CD4-positive, alpha-beta memory T cell (primary cell): ENCODE results near the gene ELMO1. TPM values are rescaled to one million over a fixed set of nuclear protein-coding genes. Genes with fewer than 3 reads are reported as not detected.
A peak's percentile ranks its signal among the peaks of the same experiment; 100 is the strongest.

ENCODE experiments used
- CTCF ChIA-PET: fragments of 350-600 bp; sonication (Branson Sonifier 250); formaldehyde crosslinking; loops from one replicate; lab custom pipeline; 2021; ENCODE audit warnings: inconsistent platforms; ENCODE audit not compliant: partially characterized antibody; lab: Charles Lee
- POLR2A ChIA-PET: fragments of 350-600 bp; sonication (Branson Sonifier 250); formaldehyde crosslinking; loops from one replicate; lab custom pipeline; 2021; ENCODE audit not compliant: partially characterized antibody; lab: Charles Lee
- DNase-seq, 5 donors: peaks; one replicate each; pipeline versions ENCODE4 v3.0.0 to v3.0.0-alpha.2; 2020 to 2022; ENCODE audit warnings: mixed read lengths in 1 of 5
- H3K27ac ChIP-seq: one replicate; pipeline ENCODE4 v1.7.0; 2013; ENCODE audit warnings: low read depth, low read length
- H3K27me3 ChIP-seq: 2 replicates; pipeline ENCODE4 v1.7.0; 2013; ENCODE audit warnings: mild to moderate bottlenecking, low read length, moderate library complexity; ENCODE audit not compliant: insufficient read depth
- H3K36me3 ChIP-seq: 2 replicates; pipeline ENCODE4 v1.7.0; 2013; ENCODE audit warnings: mild to moderate bottlenecking, low read length, moderate library complexity; ENCODE audit not compliant: insufficient read depth
- H3K4me1 ChIP-seq: 2 replicates; pipeline ENCODE4 v1.7.0; 2013; ENCODE audit warnings: mild to moderate bottlenecking, low read length, moderate library complexity; ENCODE audit not compliant: insufficient read depth
- H3K4me3 ChIP-seq, 2 donors: one replicate each; pipeline ENCODE4 v1.7.0; 2013; ENCODE audit warnings: low read length in 2 of 2, mild to moderate bottlenecking in 1 of 2
- H3K9me3 ChIP-seq, 2 donors: one replicate each; pipeline ENCODE4 v1.7.0; 2013; ENCODE audit warnings: low read length in 2 of 2, control low read depth in 1 of 2; ENCODE audit not compliant: control insufficient read depth in 1 of 2
- H3K27ac Mint-ChIP-seq, 7 donors: one replicate each; pipeline ENCODE4 v1.8.0; 2020 to 2021; ENCODE audit warnings: mixed read lengths in 7 of 7, mild to moderate bottlenecking in 6 of 7, inconsistent platforms in 3 of 7, moderate library complexity in 3 of 7
- H3K27me3 Mint-ChIP-seq, 2 donors: one replicate each; pipeline ENCODE4 v1.8.0; 2020 to 2021; ENCODE audit warnings: mixed read lengths in 2 of 2
- H3K36me3 Mint-ChIP-seq, 2 donors: one replicate each; pipeline ENCODE4 v1.8.0; 2020 to 2021; ENCODE audit warnings: mixed read lengths in 2 of 2, inconsistent platforms in 1 of 2, mild to moderate bottlenecking in 1 of 2
- H3K4me1 Mint-ChIP-seq, 4 donors: one replicate each; pipeline ENCODE4 v1.8.0; 2020 to 2021; ENCODE audit warnings: mixed read lengths in 4 of 4, mild to moderate bottlenecking in 1 of 4
- H3K4me3 Mint-ChIP-seq, 8 donors: one replicate each; pipeline ENCODE4 v1.8.0; 2020 to 2021; ENCODE audit warnings: mixed read lengths in 8 of 8, mild to moderate bottlenecking in 7 of 8, moderate library complexity in 6 of 8, inconsistent platforms in 3 of 8
- H3K9me3 Mint-ChIP-seq, 8 donors: one replicate each; pipeline ENCODE4 v1.8.0; 2020 to 2021; ENCODE audit warnings: mixed read lengths in 8 of 8, mild to moderate bottlenecking in 5 of 8, inconsistent platforms in 3 of 8, moderate library complexity in 1 of 8
- intact Hi-C: fragments of 100-400 bp; cut with micrococcal nuclease; formaldehyde crosslinking; loops from one replicate; pipeline ENCODE4 v1.15.1; 2023
- polyA plus RNA-seq, 2 donors: library from polyadenylated mRNA; unstranded; fragments of 300-500 nt; fragmentation: Illumina TruSeq; gene quantifications; one replicate each; pipeline ENCODE4 v1.2.3, GENCODE V29; 2021
- total RNA-seq, 2 experiments: library from RNA; stranded (reverse); gene quantifications; one replicate each; pipeline ENCODE4 v1.2.3, GENCODE V29; 2021

The ELMO1 gene
- total and polyA plus RNA-seq, 4 experiments from 2014 or later = 45.1 to 131 (median 111) TPM

DNA sequence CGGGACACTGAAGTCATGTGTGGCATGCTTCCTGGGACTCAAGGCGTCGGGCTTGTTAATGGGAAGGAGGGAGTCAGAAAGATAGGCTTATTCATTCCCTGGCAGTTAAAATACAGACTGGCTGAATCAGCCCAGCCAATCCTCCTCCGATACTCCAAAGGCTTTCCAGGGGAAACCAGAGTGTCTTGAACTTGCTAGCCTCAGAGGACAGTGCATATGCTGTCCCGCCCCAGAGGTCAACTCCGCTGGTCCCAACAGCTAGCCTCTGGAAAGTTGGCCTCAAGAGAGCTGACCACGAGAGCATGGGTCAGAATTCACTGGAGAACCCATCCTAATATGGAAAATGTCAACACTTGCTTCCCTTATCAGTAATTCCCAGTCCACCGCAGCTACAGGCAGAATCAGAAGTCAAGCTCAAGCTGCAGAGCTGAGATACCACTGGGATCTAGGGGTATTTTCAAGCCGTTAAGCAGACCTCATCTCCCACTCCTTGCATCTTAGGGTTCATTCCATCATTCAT, 43.0 kb downstream of the ELMO1 start:
- H3K36me3 Mint-ChIP-seq = peaks cover 11 to 29% of the 10 kb centered on the region in 2 donors
- no peak for DNase-seq
- Histone ChIP-seq H3K27ac (no peak overlapping the region), H3K4me1 (peaks cover 27% of the 10 kb centered on the region), H3K4me3 (no peak overlapping the region), H3K36me3 (no peaks in the 10 kb centered on the region), H3K27me3 (no peaks in the 10 kb centered on the region), H3K9me3 (no peaks in the 10 kb centered on the region)
- peaks cover 34 to 73% (median 41%) of the 10 kb centered on the region in 4 donors for H3K4me1 Mint-ChIP-seq
- POLR2A ChIA-PET = interaction anchor here (1.4 kb wide), 1 partner anchor 12 kb away, joined by 4 read pairs; no protein-coding TSS in a partner anchor
- H3K9me3 Mint-ChIP-seq = peaks cover 0 to 2% (median 0%) of the 10 kb centered on the region in 8 donors
- CTCF ChIA-PET = no interaction called here
- H3K4me3 Mint-ChIP-seq = no peak overlapping the region
- intact Hi-C loops = no loop called here
- no peaks in the 10 kb centered on the region for H3K27me3 Mint-ChIP-seq
- H3K27ac Mint-ChIP-seq = peak overlapping the region in 1 of 7 donors; percentile 26

DNA sequence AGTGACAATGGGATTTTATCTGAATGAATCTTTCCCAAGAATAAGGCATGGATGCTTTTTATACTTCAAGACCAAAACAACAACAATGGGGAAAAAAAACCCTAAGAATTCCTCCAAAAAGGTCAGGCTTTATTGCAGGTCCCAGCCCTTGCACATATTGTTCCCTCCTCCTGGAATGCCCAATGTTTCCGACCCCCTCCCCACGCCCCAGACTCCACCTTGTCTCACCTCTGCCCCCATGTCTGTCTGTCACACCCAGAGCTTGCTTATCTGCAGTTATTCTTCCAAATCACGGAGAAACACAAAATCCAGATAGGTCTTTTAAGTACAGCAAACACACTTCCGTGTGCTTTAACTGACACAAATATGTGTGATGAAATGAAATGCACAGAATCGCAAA, 43.5 kb downstream of the ELMO1 start:
- Mint-ChIP-seq H3K4me3 (no peak overlapping the region), H3K27me3 (no peaks in the 10 kb centered on the region), H3K36me3 (peaks cover 11 to 29% of the 10 kb centered on the region in 2 donors), H3K27ac (no peak overlapping the region), H3K9me3 (peaks cover 0 to 3% (median 0%) of the 10 kb centered on the region in 8 donors), H3K4me1 (peaks cover 29 to 72% (median 39%) of the 10 kb centered on the region in 4 donors)
- Histone ChIP-seq H3K4me1 (peaks cover 22% of the 10 kb centered on the region), H3K36me3 (no peaks in the 10 kb centered on the region), H3K4me3 (no peak overlapping the region), H3K9me3 (no peaks in the 10 kb centered on the region), H3K27me3 (no peaks in the 10 kb centered on the region), H3K27ac (no peak overlapping the region)
- intact Hi-C loops = no loop called here
- DNase-seq = no peak
- ChIA-PET POLR2A (interaction anchor here (1.4 kb wide), 1 partner anchor 13 kb away, joined by 4 read pairs; no protein-coding TSS in a partner anchor), CTCF (no interaction called here)

DNA sequence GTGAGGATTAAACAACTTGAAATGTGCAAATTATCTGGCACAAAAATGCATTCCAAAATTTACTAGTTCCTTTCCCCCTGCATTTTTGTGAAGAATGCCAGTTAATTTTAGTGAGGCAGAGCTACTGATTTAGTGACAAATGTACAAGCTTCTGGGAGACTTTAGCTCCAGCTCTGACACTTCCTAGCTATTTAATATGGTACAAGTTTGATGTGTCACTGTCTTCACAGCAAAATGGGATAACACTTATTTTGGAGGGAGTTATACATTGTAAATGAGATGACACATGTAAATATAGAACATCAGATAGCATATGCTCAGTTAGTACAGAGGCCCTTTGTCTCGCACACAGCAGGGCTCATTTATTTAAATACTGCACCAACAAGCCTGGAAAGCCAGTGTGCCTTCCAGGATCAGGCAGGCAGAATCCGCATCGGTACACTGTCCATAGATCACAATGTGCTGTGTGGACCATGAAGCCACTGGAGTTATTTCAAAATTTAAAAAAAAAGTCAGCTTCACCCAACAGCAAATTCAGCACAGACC, 48.7 kb downstream of the ELMO1 start:
- Histone ChIP-seq H3K27me3 (no peaks in the 10 kb centered on the region), H3K4me1 (peaks cover 17% of the 10 kb centered on the region), H3K36me3 (no peaks in the 10 kb centered on the region), H3K9me3 (no peaks in the 10 kb centered on the region), H3K27ac (no peak overlapping the region), H3K4me3 (no peak overlapping the region)
- no peak for DNase-seq
- CTCF ChIA-PET = interaction anchor here (0.9 kb wide), 1 partner anchor 9 kb away, joined by 3 read pairs; no protein-coding TSS in a partner anchor
- H3K36me3 Mint-ChIP-seq = peaks cover 12 to 24% of the 10 kb centered on the region in 2 donors
- no peak overlapping the region for H3K4me3 Mint-ChIP-seq
- H3K27me3 Mint-ChIP-seq = no peaks in the 10 kb centered on the region
- intact Hi-C loops = no loop called here
- H3K9me3 Mint-ChIP-seq = peaks cover 0 to 3% (median 0%) of the 10 kb centered on the region in 8 donors
- POLR2A ChIA-PET = no interaction called here
- H3K4me1 Mint-ChIP-seq = peaks cover 36 to 74% (median 46%) of the 10 kb centered on the region in 4 donors
- no peak overlapping the region for H3K27ac Mint-ChIP-seq

DNA sequence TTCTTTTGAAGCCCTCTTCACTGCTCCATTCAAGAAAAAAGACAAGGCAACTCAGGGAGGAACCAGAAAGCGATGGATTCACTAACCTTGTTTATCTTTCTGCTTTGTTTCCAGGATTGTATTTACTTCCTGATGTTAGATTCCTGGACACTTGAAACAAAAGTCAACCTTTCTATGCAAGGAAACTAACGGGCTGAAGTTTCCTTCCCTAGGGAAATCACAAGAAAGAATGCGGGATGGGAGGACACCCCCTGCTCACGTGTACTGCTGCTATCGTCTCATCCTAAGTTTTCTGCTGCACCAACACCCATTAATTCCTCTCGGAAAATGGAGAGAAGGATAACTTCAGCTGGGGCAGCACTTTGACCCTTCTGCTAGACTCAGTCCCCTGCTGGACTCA, 50.3 kb downstream of the ELMO1 start:
- CTCF ChIA-PET = no interaction called here
- Histone ChIP-seq H3K27me3 (no peaks in the 10 kb centered on the region), H3K27ac (no peak overlapping the region), H3K9me3 (no peaks in the 10 kb centered on the region), H3K36me3 (no peaks in the 10 kb centered on the region), H3K4me1 (peaks cover 20% of the 10 kb centered on the region), H3K4me3 (no peak overlapping the region)
- intact Hi-C loops = no loop called here
- H3K36me3 Mint-ChIP-seq = peaks cover 12 to 28% of the 10 kb centered on the region in 2 donors
- POLR2A ChIA-PET = interaction anchor here (1.0 kb wide), 1 partner anchor 11 kb away, joined by 3 read pairs; no protein-coding TSS in a partner anchor
- DNase-seq = no peak
- no peaks in the 10 kb centered on the region for H3K27me3 Mint-ChIP-seq
- peak overlapping the region in 1 of 7 donors; percentile 21 for H3K27ac Mint-ChIP-seq
- H3K9me3 Mint-ChIP-seq = peaks cover 0 to 3% (median 0%) of the 10 kb centered on the region in 8 donors
- no peak overlapping the region for H3K4me3 Mint-ChIP-seq
- peaks cover 47 to 86% (median 60%) of the 10 kb centered on the region in 4 donors for H3K4me1 Mint-ChIP-seq

DNA sequence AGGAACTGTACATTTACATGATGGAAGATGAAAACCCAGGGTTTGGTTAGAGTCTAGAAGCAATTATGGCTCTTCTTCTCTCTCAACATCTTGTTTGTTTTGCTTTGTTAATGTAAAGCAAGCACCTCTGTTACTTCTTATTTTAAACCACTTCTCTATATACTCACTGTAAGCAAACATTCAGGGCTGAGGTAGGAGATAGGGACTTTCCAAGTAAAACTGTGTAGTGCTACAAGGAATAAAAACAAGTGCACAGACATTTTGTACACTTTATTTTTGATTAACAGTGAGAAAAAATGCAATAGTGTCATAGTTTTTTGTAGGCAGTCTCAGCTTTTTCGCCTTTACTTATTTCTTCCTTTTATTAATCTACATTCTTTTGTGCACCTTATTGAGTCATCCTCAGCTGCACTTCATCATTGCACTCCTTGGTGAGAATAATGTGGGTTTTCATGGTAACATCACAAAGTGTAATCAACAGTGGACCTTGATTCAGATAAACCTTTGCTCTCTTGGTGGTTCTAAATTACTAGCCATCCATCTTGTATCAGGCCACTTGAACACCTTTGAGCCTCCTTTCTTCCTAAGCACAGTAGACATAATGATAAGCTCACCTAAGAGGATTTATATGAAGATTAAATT, 52.9 kb downstream of the ELMO1 start:
- Histone ChIP-seq H3K4me3 (no peak overlapping the region), H3K36me3 (no peaks in the 10 kb centered on the region), H3K4me1 (peaks cover 35% of the 10 kb centered on the region), H3K9me3 (no peaks in the 10 kb centered on the region), H3K27ac (no peak overlapping the region), H3K27me3 (no peaks in the 10 kb centered on the region)
- DNase-seq = no peak
- peaks cover 0 to 3% (median 0%) of the 10 kb centered on the region in 8 donors for H3K9me3 Mint-ChIP-seq
- no peak overlapping the region for H3K4me3 Mint-ChIP-seq
- H3K4me1 Mint-ChIP-seq = peaks cover 53 to 88% (median 76%) of the 10 kb centered on the region in 4 donors
- ChIA-PET POLR2A (interaction anchor here (1.3 to 1.7 kb wide), 2 partner anchors 14 to 32 kb away, joined by 5 to 7 read pairs; no protein-coding TSS in a partner anchor), CTCF (interaction anchor here (0.7 kb wide), 2 partner anchors 26 to 54 kb away, joined by 3 read pairs; no protein-coding TSS in a partner anchor)
- intact Hi-C loops = no loop called here
- H3K36me3 Mint-ChIP-seq = peaks cover 3 to 7% of the 10 kb centered on the region in 2 donors
- H3K27ac Mint-ChIP-seq = peak overlapping the region in 6 of 7 donors; percentile 5 to 55 (median 11)
- H3K27me3 Mint-ChIP-seq = no peaks in the 10 kb centered on the region

DNA sequence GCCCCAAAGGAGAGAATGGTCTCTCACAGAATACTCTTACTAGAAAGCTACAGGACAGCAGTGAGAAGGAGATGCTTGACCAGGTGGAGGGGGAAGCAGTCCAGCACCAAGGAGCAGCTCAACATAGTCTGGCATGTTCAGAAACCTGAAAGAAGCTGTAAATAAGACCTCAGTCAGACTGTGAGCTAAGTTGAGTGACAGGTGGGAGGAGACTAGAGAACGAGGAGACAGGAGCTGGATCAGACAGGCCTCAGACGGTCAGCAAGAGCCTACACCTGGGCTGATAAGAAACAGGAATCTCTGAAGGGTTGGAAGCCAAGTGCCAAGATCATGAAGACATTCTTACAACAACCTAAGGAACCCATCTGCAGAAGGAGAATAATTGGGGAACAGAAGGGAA, 54.5 kb downstream of the ELMO1 start:
- intact Hi-C loops = no loop called here
- H3K36me3 ChIP-seq = no peaks in the 10 kb centered on the region
- no peaks in the 10 kb centered on the region for H3K9me3 ChIP-seq
- POLR2A ChIA-PET = no interaction called here
- Mint-ChIP-seq H3K27ac (peak overlapping the region in 2 of 7 donors; percentile 3 to 26), H3K27me3 (no peaks in the 10 kb centered on the region), H3K36me3 (peaks cover 5 to 10% of the 10 kb centered on the region in 2 donors), H3K9me3 (no peaks in the 10 kb centered on the region), H3K4me3 (peak overlapping the region in 2 of 8 donors; percentile 3 to 51), H3K4me1 (peaks cover 58 to 88% (median 74%) of the 10 kb centered on the region in 4 donors)
- no peak overlapping the region for H3K27ac ChIP-seq
- H3K4me3 ChIP-seq = no peak overlapping the region
- H3K27me3 ChIP-seq = no peaks in the 10 kb centered on the region
- DNase-seq = no peak
- peaks cover 35% of the 10 kb centered on the region for H3K4me1 ChIP-seq
- CTCF ChIA-PET = interaction anchor here (0.9 kb wide), 1 partner anchor 16 kb away, joined by 3 read pairs; no protein-coding TSS in a partner anchor

DNA sequence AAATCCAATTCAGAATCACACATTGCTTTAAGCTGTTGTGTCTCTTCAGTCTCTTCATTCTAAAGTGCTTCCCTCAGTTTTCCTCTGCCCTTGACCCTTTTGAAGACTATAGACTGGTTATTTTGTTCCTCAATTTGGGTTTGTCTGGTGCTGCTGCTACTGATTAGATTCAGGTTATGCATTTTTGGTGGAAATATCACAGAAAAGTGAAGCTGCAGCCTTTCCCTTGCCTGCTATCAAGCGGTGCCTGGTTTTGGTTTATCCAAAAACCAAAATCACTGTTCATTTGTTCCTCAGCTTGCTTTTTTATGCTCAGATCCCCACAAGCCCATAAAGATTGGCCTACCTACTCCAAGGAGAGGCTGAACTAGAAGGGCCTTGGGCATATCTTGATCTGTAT, 55.2 kb downstream of the ELMO1 start:
- Histone ChIP-seq H3K27me3 (no peaks in the 10 kb centered on the region), H3K4me3 (no peak overlapping the region), H3K27ac (no peak overlapping the region), H3K9me3 (no peaks in the 10 kb centered on the region), H3K4me1 (peaks cover 40% of the 10 kb centered on the region), H3K36me3 (no peaks in the 10 kb centered on the region)
- no peak for DNase-seq
- CTCF ChIA-PET = no interaction called here
- intact Hi-C loops = no loop called here
- Mint-ChIP-seq H3K9me3 (no peaks in the 10 kb centered on the region), H3K27me3 (no peaks in the 10 kb centered on the region), H3K4me1 (peaks cover 58 to 87% (median 74%) of the 10 kb centered on the region in 4 donors), H3K27ac (peak overlapping the region in 1 of 7 donors; percentile 13), H3K4me3 (no peak overlapping the region), H3K36me3 (peaks cover 5 to 10% of the 10 kb centered on the region in 2 donors)
- POLR2A ChIA-PET = no interaction called here
